Measurements from ENCODE around the gene PDE6A.

PDE6A gene

GRCh38 chr5:149944666-149945065 lies at the start of gene PDE6A:
Gene PDE6A (minus strand): TSS chr5:149944793. CDS start chr5:149944673, 120 bp downstream.
- DNase-seq, result no peak

- DNase-seq, result no peak
These were observed 48.9 kb upstream of the PDE6A start for GRCh38 chr5:149993471-149993870.

GRCh38 chr5:149990518-149991376 lies 46.2 kb upstream of the PDE6A start:
- DNase-seq, result peak in 39 of 56 donors; percentile 4 to 84 (median 25)

DNA sequence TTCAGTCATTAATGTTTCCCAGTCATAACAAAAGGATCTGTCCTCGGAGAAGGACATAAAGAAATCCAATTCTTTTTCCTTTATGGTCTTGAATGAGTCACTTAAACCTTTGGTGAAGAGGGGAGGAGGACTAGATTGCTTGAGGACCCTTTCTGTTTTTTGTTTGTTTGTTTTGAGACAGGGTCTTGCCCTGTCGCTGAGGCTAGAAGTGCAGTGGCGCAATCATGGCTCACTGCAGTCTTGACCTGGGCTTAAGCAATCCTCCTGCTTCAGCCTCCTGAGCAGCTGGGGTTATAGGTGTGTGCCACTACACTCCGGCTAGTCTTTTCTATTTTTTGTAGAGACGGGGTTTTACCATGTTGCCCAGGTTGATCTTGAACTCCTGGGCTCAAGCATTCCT lies 43.5 kb upstream of the PDE6A start:
- DNase-seq, result no peak

DNA sequence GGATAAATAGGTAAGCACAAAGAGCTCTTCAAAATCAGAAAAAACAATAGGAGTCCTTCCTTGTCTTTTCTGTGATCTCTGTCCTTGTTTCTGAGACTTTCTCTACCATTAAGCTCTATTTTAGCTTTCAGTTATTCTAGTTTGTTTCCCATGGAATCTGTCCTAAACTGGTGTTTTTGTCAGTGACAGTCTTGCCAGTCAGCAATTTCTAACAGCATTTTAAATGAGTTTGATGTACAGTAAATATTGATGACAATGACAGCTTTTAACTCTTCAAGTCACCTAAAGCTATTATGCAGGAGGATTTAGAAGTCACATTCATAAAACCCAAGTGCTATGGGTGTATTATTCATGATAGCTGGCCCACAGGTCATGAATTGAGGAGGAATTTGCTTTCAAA lies 37.9 kb upstream of the PDE6A start:
- no peak for DNase-seq

DNA sequence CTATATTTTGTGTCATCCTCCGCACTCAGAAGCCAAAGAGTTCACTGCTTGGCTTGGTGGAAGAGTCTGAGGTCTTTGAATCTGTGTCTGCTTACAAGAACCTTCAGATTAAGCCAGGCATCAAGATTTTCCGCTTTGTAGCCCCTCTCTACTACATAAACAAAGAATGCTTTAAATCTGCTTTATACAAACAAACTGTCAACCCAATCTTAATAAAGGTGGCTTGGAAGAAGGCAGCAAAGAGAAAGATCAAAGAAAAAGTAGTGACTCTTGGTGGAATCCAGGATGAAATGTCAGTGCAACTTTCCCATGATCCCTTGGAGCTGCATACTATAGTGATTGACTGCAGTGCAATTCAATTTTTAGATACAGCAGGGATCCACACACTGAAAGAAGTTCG lies 36.6 kb upstream of the PDE6A start:
- DNase-seq, result no peak

DNA sequence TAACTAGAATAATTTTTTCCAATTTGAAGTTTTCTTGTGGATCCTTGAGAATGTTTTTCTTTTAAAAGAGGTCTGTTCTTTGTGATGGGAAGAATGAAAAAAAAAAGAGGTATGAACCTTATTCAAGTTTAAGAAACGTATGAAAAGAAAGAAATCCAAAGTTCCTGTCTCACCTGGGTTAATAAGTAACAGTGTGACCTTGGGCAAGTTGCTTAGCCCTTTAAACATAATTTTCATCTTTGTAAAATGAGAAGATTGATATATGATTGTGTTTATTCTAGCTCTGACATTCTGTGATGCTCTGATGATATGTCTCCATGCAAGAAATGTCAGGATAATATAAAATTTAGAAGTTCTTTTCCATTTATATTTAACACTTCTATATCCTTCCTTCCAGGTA lies 35.3 kb upstream of the PDE6A start:
- DNase-seq, result no peak

DNA sequence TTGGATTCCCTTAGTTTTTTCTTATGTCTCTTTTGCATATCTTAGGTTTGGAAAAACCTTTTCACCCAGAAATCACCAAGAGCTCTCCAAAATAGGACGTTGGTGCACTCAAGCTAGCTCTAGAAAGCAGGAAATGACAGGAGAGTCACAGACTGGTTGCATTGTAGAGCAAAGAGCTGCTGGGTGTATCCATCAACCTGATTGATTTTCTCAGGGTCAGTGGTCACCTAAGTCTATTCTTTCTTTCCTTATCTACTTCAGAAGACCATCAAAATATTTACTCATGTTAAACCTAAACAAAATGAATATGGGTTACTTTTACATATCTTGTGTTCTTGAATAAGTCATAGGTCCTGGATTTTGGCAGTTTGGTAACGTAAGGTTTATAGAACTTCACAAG lies 30.8 kb upstream of the PDE6A start:
- no peak for DNase-seq

- no peak for DNase-seq
These were observed 24.8 kb upstream of the PDE6A start for GRCh38 chr5:149969181-149969930.

- no peak for DNase-seq
These were observed 22.4 kb upstream of the PDE6A start for GRCh38 chr5:149966946-149967345.

GRCh38 chr5:149963729-149964128 lies 19.1 kb upstream of the PDE6A start:
- no peak for DNase-seq

GRCh38 chr5:149962601-149963300 lies 18.2 kb upstream of the PDE6A start:
- peak in 3 of 56 donors; percentile 7 to 10 (median 9) for DNase-seq

DNA sequence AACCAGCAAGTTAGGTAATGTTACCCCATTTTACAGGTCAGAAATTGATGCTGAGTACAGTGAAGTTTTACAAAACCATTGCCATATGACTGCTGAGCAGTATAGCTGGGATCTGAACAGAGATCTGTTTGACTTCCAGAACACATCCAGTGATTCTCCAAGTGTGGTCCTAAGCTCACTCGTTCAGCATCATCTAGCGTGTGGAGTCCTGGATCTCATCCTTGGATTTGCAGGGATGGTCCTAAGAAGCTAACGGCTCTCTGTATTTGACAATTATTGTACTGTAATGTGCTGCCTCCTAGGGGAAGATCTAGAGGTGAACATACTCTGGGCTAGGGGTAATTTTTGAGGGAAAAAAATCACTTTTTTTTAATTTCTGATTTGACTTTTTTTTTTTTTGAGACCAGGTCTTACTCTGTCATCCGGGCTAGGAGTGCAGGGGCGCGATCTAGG lies 17.4 kb upstream of the PDE6A start:
- peak in 1 of 56 donors; percentile 7 for DNase-seq

DNA sequence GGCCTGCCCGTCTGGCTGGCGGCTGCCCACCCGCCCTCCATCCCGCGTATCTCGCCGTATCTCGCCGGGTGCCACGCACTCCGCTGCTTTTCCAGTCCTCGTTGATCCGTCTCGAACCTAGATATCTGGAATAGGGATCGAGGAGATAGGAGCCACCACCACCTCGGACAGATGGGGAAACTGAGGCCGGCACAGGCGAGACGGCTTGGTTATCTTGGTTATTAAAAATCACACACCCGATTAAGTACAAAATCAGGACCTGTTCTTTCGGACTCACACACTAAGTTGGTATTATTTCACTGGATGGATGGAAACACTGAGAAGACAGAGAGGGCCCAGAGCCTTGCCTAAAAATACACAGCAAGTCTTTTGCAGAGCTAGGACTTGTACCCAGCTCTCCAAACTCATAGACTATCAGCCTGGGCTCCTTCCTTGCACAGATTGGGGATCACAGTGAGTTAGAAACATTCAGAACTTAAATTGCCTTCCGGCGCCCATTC lies 16.6 kb upstream of the PDE6A start:
- DNase-seq, result peak in 3 of 56 donors; percentile 31 to 46 (median 32)

DNA sequence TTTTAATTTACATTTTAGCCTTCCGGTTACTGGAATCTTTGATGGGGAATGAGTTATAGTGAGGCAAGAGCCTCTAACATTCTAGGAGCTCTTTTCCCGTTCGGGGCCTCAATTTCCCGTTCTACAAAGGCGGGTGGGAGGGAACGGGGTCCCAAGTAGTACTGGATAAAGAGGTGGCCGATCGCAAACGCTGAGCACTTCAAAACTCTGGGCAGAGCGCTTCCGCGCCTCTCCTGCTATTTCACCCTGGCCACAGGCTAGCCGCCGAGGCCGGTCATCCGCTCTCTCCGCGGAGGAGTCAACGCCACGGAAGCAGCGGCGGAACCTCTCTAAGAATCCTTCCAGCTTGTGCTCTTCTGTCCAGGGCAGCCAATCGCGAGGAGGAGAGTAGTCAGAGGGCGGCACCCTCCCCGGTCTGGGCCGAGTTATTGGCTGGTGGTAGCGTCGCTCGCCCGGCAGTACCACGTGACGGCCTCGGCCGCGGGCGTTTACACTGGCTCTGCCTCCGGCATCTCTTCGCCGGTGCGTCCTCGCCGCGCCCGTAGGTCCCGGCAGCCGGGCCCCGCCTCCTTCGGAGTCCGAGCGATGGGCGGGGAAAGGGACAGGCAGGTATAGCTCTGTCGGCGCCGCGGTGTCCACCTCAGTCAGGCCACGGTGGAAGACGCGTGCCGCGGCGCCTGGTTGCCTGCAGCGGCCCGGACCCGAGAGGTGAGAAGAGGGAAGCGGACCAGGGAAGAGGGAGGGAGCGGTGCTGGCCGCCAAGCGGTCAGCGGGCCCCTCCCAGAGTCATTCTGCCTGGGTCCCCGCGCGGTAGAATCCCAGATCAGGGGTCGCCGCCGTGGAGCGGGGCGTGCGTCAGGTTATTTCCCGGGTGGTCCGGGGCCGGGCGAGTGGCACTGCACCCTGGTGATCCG lies 15.9 kb upstream of the PDE6A start, which contains the start of gene SLC26A2:
SLC26A2 (plus strand) TSS at position 487 of the 914 bp plus-strand sequence. CDS start 16,895 bp downstream, outside the sequence.
- peak; percentile 71 to 99 (median 95) for DNase-seq

GRCh38 chr5:149959406-149960236 lies 15.0 kb upstream of the PDE6A start:
- DNase-seq, result peak in 2 of 56 donors; percentile 12 to 13

DNA sequence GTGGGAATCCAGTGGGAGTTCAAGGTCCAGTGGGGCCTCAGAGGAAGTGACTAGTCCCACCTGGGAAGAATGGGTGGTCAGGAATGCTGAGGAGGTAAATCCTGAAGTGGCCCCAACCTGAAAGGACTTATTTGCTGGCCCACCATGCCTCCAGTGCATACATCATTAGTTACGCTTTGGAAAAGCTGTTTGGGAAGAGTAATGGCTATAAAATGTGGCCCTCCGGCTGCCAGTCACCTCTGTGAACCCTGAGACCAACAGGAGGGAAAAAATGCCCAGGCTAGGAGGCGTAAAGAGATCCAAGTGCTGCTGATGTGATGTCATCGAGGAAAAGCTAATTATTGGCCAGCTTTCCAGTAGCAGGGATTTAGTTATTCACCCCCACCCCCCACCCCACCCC lies 13.3 kb upstream of the PDE6A start:
- no peak for DNase-seq

DNA sequence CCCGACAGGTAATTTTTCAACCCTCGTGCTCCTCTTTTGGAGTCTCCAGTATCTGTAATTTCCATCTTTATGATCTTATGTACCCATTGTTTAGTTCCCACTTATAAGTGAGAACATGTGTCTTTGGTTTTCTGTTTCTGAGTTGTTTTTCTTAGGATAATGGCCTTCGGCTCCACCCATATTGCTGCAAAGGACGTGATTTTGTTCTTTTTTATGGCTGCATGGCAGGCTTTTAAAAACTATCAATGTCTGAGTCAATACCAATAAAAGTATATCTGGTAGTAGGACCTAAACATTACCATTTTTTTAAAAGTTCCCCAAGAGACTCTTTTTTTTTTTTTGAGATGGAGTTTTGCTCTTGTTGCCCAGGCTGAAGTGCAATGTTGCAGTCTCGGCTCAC lies 12.1 kb upstream of the PDE6A start:
- no peak for DNase-seq

- no peak for DNase-seq
These were observed 10.2 kb upstream of the PDE6A start for GRCh38 chr5:149954798-149955197.

Measured in amygdala (tissue), 56 donors.